ENCODE measurements around the gene CRABP1. TPM values are rescaled to one million over a fixed set of nuclear protein-coding genes. Genes with fewer than 3 reads are reported as not detected.
A peak's percentile ranks its signal among the peaks of the same experiment; 100 is the strongest.

CRABP1 gene
- total RNA-seq, result not detected
- long read RNA-seq, result 0 reads

- DNase-seq, result no peak
- Histone ChIP-seq H3K27me3 (peaks cover 0 to 4% of the 10 kb centered on the region in 2 donors), H3K4me1 (peaks cover 0 to 4% (median 0%) of the 10 kb centered on the region in 4 donors), H3K27ac (no peak within 1 kb of the TSS), H3K4me3 (no peak within 1 kb of the TSS), H3K36me3 (no peaks in the 10 kb centered on the region), H3K9me3 (no peaks in the 10 kb centered on the region)
- no peak for ATAC-seq
- WGBS (ENCODE audit: insufficient coverage, low coverage, low lambda C conversion rate, missing lambda C conversion rate), result under 1% methylated on average over 15 of the region's 67 CpGs
- TF ChIP-seq CTCF (IDR thresholded peaks at IDR 0.05), result no peak
- no peak for TF ChIP-seq POLR2A (IDR thresholded peaks at IDR 0.05)
- intact Hi-C loops (cut with DNase I), result no loop called here
Observed at GRCh38 chr15:78340231-78341056, at the start of gene CRABP1. Gene CRABP1 (plus strand): TSS chr15:78340353. CDS start chr15:78340429, 76 bp downstream.

GRCh38 chr15:78291052-78291451 lies 49.1 kb upstream of the CRABP1 start:
- Histone ChIP-seq H3K27me3 (no peaks in the 10 kb centered on the region), H3K9me3 (no peaks in the 10 kb centered on the region), H3K4me1 (peaks cover 0 to 4% (median 2%) of the 10 kb centered on the region in 4 donors), H3K36me3 (peaks cover 0 to 43% (median 0%) of the 10 kb centered on the region in 4 donors), H3K4me3 (no peak overlapping the region), H3K27ac (no peak overlapping the region)
- ATAC-seq (no peak), DNase-seq (no peak)
- TF ChIP-seq POLR2A (IDR thresholded peaks at IDR 0.05) (no peak), CTCF (IDR thresholded peaks at IDR 0.05) (no peak)
- 50% methylated on average over 2 of the region's 2 CpGs for WGBS (ENCODE audit: insufficient coverage, low coverage, low lambda C conversion rate, missing lambda C conversion rate)
- intact Hi-C loops (cut with DNase I), result no loop called here

- TF ChIP-seq POLR2A (IDR thresholded peaks at IDR 0.05) (no peak), CTCF (IDR thresholded peaks at IDR 0.05) (no peak)
- Histone ChIP-seq H3K4me3 (no peak overlapping the region), H3K36me3 (peaks cover 0 to 38% (median 0%) of the 10 kb centered on the region in 4 donors), H3K27ac (no peak overlapping the region), H3K27me3 (no peaks in the 10 kb centered on the region), H3K4me1 (peaks cover 0 to 4% (median 2%) of the 10 kb centered on the region in 4 donors), H3K9me3 (no peaks in the 10 kb centered on the region)
- intact Hi-C loops (cut with DNase I), result no loop called here
- DNase-seq (no peak), ATAC-seq (peak in 1 of 4 donors; percentile 59)
- WGBS (ENCODE audit: insufficient coverage, low coverage, low lambda C conversion rate, missing lambda C conversion rate), result 100% methylated on average over 2 of the region's 2 CpGs
Observed at GRCh38 chr15:78291698-78292097, 48.5 kb upstream of the CRABP1 start.

- Histone ChIP-seq H3K27ac (no peak overlapping the region), H3K4me1 (peaks cover 0 to 4% (median 2%) of the 10 kb centered on the region in 4 donors), H3K36me3 (peaks cover 0 to 34% (median 0%) of the 10 kb centered on the region in 4 donors), H3K27me3 (no peaks in the 10 kb centered on the region), H3K9me3 (no peaks in the 10 kb centered on the region), H3K4me3 (no peak overlapping the region)
- peak in 1 of 4 donors; percentile 50 for ATAC-seq
- no peak for DNase-seq
- TF ChIP-seq CTCF (IDR thresholded peaks at IDR 0.05) (no peak), POLR2A (IDR thresholded peaks at IDR 0.05) (no peak)
- WGBS (ENCODE audit: insufficient coverage, low coverage, low lambda C conversion rate, missing lambda C conversion rate), result 46% methylated on average over 1 of the region's 1 CpG
- intact Hi-C loops (cut with DNase I), result no loop called here
Observed at GRCh38 chr15:78292219-78292618, 47.9 kb upstream of the CRABP1 start.

All from right lobe of liver (tissue), 6 donors.